NCI-H748 treated with DMSO at 0.1 percent for 48 hours (cell line): Measurements from ENCODE around the gene ISL2.

Source experiments
- DNase-seq: peaks from one replicate; lab custom pipeline; 2025; lab: John Stamatoyannopoulos, UW

ISL2 gene

GRCh38 chr15:76377217-76377616, 40.6 kb downstream of the ISL2 start:
- no peak for DNase-seq

DNA sequence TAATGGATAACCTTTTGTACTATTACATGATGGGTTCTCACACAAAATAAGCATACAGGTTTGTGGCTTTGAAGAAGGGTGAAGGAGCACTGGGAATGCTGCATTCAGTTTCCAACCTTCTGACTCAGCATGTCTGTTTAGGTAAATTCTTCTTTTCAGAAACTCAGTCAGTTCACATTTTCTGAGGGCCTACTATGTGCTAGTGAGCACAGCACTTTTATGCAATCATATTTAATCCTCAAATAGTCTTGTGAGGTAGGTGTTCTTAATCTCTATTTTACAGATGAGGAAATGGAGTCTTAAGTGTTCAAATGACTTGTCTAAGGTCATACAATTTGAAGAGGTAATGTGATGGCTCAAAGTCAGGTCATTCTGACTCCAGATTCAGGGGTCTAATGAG, 41.2 kb downstream of the ISL2 start:
- DNase-seq = no peak

GRCh38 chr15:76378691-76379090, 42.1 kb downstream of the ISL2 start:
- DNase-seq = no peak

DNA sequence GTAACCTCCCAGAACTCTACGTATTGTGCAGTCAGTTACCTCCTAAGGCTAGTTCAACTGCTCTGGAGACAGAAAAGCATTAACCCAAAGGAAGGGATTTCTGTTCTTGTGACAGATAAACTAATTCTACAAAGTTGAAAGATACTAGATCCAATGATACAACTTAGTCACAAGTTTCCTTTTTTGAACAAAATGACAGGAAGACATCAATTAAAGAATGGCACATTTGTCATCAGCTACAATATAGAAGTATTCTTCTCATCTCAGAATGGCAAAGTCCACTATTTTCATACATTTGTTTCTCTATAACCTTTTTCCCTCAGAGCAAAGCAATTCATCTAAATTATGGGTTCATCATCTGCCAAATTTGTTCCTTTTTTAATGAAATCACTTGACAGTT, 43.7 kb downstream of the ISL2 start:
- DNase-seq = no peak

GRCh38 chr15:76381366-76381765, 44.8 kb downstream of the ISL2 start:
- no peak for DNase-seq

- DNase-seq = no peak
Observed at GRCh38 chr15:76382987-76383728, 46.6 kb downstream of the ISL2 start.

DNA sequence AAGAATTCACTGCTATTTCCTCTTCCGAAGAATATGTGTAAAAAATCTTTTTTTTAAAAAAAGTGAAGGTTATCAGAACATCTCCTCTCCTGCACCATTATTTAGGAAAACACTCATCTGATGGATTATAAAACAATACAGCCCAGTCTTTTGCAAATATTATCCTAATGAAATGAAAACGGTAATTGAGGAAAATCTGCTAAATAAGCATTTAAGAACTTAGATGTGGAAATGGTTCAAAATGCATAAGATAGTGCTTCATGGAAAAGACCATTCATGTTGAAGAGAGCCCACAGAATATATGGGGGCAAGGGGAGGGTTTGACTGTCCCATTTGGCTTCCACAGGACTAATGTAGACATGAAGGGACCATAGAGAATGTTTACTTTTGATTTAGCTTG, 47.8 kb downstream of the ISL2 start:
- no peak for DNase-seq

- no peak for DNase-seq
Observed at GRCh38 chr15:76386178-76386577, 49.6 kb downstream of the ISL2 start.

GRCh38 chr15:76386926-76387325, 50.4 kb downstream of the ISL2 start:
- DNase-seq = no peak

GRCh38 chr15:76390571-76390970, 54.0 kb downstream of the ISL2 start:
- DNase-seq = no peak

GRCh38 chr15:76391309-76391708, 54.7 kb downstream of the ISL2 start:
- DNase-seq = no peak

- DNase-seq = no peak
Observed at GRCh38 chr15:76391847-76392246, 55.3 kb downstream of the ISL2 start.
